HEK293 (cell line): ENCODE data around the gene GINS1.

Source experiments
- CTCF ChIA-PET: fragments of 350-600 bp; formaldehyde crosslinking; extraction: SDS; loops from one replicate; lab custom pipeline; 2021; ENCODE audit warnings: antibody characterized with exemption; lab: Yijun Ruan, JAX
- POLR2A ChIA-PET: fragments of 300-600 bp; formaldehyde crosslinking; extraction: SDS; loops from one replicate; lab custom pipeline; 2020; ENCODE audit warnings: antibody characterized with exemption, inconsistent platforms; lab: Yijun Ruan, JAX
- H3K27ac ChIP-seq: fragments of 200-500 bp; sonication (Bioruptor generic); 2 replicates; pipeline ENCODE4 v1.5.1; 2014; ENCODE audit warnings: low read depth, low read length, control low read depth, inconsistent platforms; ENCODE audit errors: extremely low read depth
- H3K36me3 ChIP-seq, 2 experiments: fragments of 200-500 bp in 1 of 2; sonication (Bioruptor generic) in 1 of 2; 1 replicate in 1 of 2; 2 replicates in 1 of 2; pipeline ENCODE4 v1.5.1; 2014 to 2017; ENCODE audit warnings: inconsistent platforms in 2 of 2, low read length in 2 of 2; ENCODE audit not compliant: control insufficient read depth in 2 of 2, insufficient read depth in 1 of 2
- H3K4me1 ChIP-seq: fragments of 200-500 bp; sonication (Bioruptor generic); 2 replicates; pipeline ENCODE4 v1.5.1; 2014; ENCODE audit warnings: mild to moderate bottlenecking, low read length, inconsistent platforms; ENCODE audit not compliant: control insufficient read depth, insufficient read depth
- H3K4me3 ChIP-seq: 2 replicates; pipeline ENCODE4 v1.5.1; 2011; ENCODE audit warnings: low read depth, mild to moderate bottlenecking, control low read depth, low read length, moderate library complexity
- H3K9me3 ChIP-seq: fragments of 200-500 bp; sonication (Bioruptor generic); 2 replicates; pipeline ENCODE4 v1.5.1; 2014; ENCODE audit warnings: low read depth, low read length, inconsistent platforms; ENCODE audit not compliant: control insufficient read depth, insufficient read depth
- ATF2 ChIP-seq: fragments of 450-650 bp; formaldehyde crosslinking; IDR thresholded peaks from 2 replicates; pipeline ENCODE4 v1.5.1; 2016; ENCODE audit warnings: missing biosample characterization, missing genetic modification characterization, low read depth
- KLF10 ChIP-seq: fragments of 450-650 bp; IDR thresholded peaks from 2 replicates; pipeline ENCODE4 v1.5.1; 2018; ENCODE audit warnings: missing biosample characterization, mild to moderate bottlenecking, missing genetic modification characterization
- OSR2 ChIP-seq: fragments of 450-650 bp; formaldehyde crosslinking; IDR thresholded peaks from 2 replicates; pipeline ENCODE4 v1.5.1; 2016; ENCODE audit warnings: missing biosample characterization, missing genetic modification characterization
- SP7 ChIP-seq: fragments of 450-650 bp; formaldehyde crosslinking; IDR thresholded peaks from 2 replicates; pipeline ENCODE4 v1.5.1; 2016; ENCODE audit warnings: missing biosample characterization, missing genetic modification characterization
- ZNF138 ChIP-seq: fragments of 450-650 bp; formaldehyde crosslinking; IDR thresholded peaks from 2 replicates; pipeline ENCODE4 v1.5.1; 2016; ENCODE audit warnings: missing biosample characterization, missing genetic modification characterization, borderline replicate concordance
- ZNF248 ChIP-seq: fragments of 450-650 bp; formaldehyde crosslinking; IDR thresholded peaks from 2 replicates; pipeline ENCODE4 v1.5.1; 2017; ENCODE audit warnings: missing biosample characterization, missing genetic modification characterization
- ZNF292 ChIP-seq: fragments of 450-650 bp; formaldehyde crosslinking; IDR thresholded peaks from 2 replicates; pipeline ENCODE4 v1.5.1; 2016; ENCODE audit warnings: low read depth, missing biosample characterization, missing genetic modification characterization, borderline replicate concordance
- ZNF362 ChIP-seq: fragments of 450-650 bp; formaldehyde crosslinking; IDR thresholded peaks from 2 replicates; pipeline ENCODE4 v1.5.1; 2016; ENCODE audit warnings: missing biosample characterization, missing genetic modification characterization
- ZSCAN16 ChIP-seq: fragments of 450-650 bp; formaldehyde crosslinking; IDR thresholded peaks from 2 replicates; pipeline ENCODE4 v1.5.1; 2016; ENCODE audit warnings: missing biosample characterization, missing genetic modification characterization
- TF ChIP-seq, protein P1 (sequence below): fragments of 450-650 bp; formaldehyde crosslinking; conservative IDR thresholded peaks from 2 replicates; pipeline ENCODE4 v1.5.1; 2016; ENCODE audit warnings: low read depth, missing biosample characterization, missing genetic modification characterization
- TF ChIP-seq, protein P2 (sequence below): IDR thresholded peaks from 2 replicates; pipeline ENCODE4 v1.6.1; 2011; ENCODE audit warnings: mild to moderate bottlenecking, low read depth, low read length, borderline replicate concordance
- TF ChIP-seq, protein P3 (sequence below): fragments of 450-650 bp; formaldehyde crosslinking; IDR thresholded peaks from 2 replicates; pipeline ENCODE4 v1.5.1; 2017; ENCODE audit warnings: missing biosample characterization, missing genetic modification characterization
- TF ChIP-seq, protein P4 (sequence below): fragments of 450-650 bp; formaldehyde crosslinking; IDR thresholded peaks from 2 replicates; pipeline ENCODE4 v1.5.1; 2016; ENCODE audit warnings: missing biosample characterization, missing genetic modification characterization

Gene GINS1

GRCh38 chr20:25464501-25465242, 57.2 kb downstream of the GINS1 start:
- no peak overlapping the region for H3K27ac ChIP-seq
- ChIA-PET POLR2A (no interaction called here), CTCF (no interaction called here)
- H3K4me3 ChIP-seq: no peak overlapping the region
- H3K36me3 ChIP-seq: peaks cover 3 to 78% of the 10 kb centered on the region in 2 experiments; a peak in 2 of 3 replicates
- no peaks in the 10 kb centered on the region for H3K4me1 ChIP-seq
- TF ChIP-seq, protein P1, sequence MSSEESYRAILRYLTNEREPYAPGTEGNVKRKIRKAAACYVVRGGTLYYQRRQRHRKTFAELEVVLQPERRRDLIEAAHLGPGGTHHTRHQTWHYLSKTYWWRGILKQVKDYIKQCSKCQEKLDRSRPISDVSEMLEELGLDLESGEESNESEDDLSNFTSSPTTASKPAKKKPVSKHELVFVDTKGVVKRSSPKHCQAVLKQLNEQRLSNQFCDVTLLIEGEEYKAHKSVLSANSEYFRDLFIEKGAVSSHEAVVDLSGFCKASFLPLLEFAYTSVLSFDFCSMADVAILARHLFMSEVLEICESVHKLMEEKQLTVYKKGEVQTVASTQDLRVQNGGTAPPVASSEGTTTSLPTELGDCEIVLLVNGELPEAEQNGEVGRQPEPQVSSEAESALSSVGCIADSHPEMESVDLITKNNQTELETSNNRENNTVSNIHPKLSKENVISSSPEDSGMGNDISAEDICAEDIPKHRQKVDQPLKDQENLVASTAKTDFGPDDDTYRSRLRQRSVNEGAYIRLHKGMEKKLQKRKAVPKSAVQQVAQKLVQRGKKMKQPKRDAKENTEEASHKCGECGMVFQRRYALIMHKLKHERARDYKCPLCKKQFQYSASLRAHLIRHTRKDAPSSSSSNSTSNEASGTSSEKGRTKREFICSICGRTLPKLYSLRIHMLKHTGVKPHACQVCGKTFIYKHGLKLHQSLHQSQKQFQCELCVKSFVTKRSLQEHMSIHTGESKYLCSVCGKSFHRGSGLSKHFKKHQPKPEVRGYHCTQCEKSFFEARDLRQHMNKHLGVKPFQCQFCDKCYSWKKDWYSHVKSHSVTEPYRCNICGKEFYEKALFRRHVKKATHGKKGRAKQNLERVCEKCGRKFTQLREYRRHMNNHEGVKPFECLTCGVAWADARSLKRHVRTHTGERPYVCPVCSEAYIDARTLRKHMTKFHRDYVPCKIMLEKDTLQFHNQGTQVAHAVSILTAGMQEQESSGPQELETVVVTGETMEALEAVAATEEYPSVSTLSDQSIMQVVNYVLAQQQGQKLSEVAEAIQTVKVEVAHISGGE (tag by site-specific recombination): no peak
- no peak for TF ChIP-seq OSR2 (tag by site-specific recombination)
- TF ChIP-seq, protein P2, sequence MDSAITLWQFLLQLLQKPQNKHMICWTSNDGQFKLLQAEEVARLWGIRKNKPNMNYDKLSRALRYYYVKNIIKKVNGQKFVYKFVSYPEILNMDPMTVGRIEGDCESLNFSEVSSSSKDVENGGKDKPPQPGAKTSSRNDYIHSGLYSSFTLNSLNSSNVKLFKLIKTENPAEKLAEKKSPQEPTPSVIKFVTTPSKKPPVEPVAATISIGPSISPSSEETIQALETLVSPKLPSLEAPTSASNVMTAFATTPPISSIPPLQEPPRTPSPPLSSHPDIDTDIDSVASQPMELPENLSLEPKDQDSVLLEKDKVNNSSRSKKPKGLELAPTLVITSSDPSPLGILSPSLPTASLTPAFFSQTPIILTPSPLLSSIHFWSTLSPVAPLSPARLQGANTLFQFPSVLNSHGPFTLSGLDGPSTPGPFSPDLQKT: no peak
- TF ChIP-seq, protein P3, sequence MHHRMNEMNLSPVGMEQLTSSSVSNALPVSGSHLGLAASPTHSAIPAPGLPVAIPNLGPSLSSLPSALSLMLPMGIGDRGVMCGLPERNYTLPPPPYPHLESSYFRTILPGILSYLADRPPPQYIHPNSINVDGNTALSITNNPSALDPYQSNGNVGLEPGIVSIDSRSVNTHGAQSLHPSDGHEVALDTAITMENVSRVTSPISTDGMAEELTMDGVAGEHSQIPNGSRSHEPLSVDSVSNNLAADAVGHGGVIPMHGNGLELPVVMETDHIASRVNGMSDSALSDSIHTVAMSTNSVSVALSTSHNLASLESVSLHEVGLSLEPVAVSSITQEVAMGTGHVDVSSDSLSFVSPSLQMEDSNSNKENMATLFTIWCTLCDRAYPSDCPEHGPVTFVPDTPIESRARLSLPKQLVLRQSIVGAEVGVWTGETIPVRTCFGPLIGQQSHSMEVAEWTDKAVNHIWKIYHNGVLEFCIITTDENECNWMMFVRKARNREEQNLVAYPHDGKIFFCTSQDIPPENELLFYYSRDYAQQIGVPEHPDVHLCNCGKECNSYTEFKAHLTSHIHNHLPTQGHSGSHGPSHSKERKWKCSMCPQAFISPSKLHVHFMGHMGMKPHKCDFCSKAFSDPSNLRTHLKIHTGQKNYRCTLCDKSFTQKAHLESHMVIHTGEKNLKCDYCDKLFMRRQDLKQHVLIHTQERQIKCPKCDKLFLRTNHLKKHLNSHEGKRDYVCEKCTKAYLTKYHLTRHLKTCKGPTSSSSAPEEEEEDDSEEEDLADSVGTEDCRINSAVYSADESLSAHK (tag by site-specific recombination): no peak
- no peak for TF ChIP-seq KLF10
- TF ChIP-seq ATF2: no peak
- TF ChIP-seq ZNF248 (tag by site-specific recombination): no peak
- TF ChIP-seq ZNF292 (tag by site-specific recombination): no peak
- no peak for TF ChIP-seq ZSCAN16 (tag by site-specific recombination)
- TF ChIP-seq, protein P4, sequence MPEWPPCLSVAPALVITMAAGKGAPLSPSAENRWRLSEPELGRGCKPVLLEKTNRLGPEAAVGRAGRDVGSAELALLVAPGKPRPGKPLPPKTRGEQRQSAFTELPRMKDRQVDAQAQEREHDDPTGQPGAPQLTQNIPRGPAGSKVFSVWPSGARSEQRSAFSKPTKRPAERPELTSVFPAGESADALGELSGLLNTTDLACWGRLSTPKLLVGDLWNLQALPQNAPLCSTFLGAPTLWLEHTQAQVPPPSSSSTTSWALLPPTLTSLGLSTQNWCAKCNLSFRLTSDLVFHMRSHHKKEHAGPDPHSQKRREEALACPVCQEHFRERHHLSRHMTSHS (tag by site-specific recombination): no peak
- TF ChIP-seq ZNF138 (tag by site-specific recombination): no peak
- no peak for TF ChIP-seq SP7 (tag by site-specific recombination)
- TF ChIP-seq ZNF362 (tag by site-specific recombination): no peak
- no peaks in the 10 kb centered on the region for H3K9me3 ChIP-seq
